ENCODE data around the gene SOD1. TPM values are rescaled to one million over a fixed set of nuclear protein-coding genes. Genes with fewer than 3 reads are reported as not detected.

Gene SOD1
- total and polyA plus RNA-seq, 2 experiments from 2014 or later = 195 to 260 TPM

DNA sequence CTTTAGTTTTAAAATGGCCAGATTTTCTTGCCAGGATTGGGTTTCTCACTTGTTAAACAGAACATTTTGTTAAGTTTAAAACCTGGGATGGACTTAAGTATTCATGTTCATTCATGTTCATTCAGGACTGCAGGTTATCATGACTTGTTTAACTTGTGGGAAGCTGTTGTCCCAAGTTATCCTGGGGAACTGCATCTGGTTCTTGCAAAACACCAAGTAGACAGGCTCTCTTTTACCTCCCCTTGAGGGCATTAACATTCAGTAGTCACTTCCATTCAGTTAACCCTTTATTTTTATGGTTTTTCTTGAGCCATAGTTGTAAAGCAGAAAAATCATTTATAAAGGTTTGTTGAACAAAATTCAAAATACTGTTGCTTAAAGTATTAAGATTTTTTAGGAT lies 8.1 kb downstream of the SOD1 start:
- Histone ChIP-seq H3K9me2 (replicated peaks; ENCODE audit: insufficient read depth) (no peaks in the 10 kb centered on the region), H3K36me3 (replicated peaks; ENCODE audit: insufficient read depth, low read depth) (no peaks in the 10 kb centered on the region), H3K27me3 (no peaks in the 10 kb centered on the region), H3K4me1 (ENCODE audit: insufficient read depth) (no peaks in the 10 kb centered on the region), H3K9me3 (ENCODE audit: low read depth) (no peaks in the 10 kb centered on the region), H3K4me3 (no peak overlapping the region), H3K4me2 (no peak overlapping the region), H3K27ac (no peak overlapping the region), H2AFZ (no peak overlapping the region), H4K20me1 (ENCODE audit: insufficient read depth, poor library complexity, severe bottlenecking) (peaks cover 10% of the 10 kb centered on the region), H3K79me2 (peaks cover 29% of the 10 kb centered on the region)
- TF ChIP-seq EZH2 (IDR thresholded peaks at IDR 0.05; ENCODE audit: borderline replicate concordance) = no peak
- no peak for DNase-seq (ENCODE audit: low spot score)

DNA sequence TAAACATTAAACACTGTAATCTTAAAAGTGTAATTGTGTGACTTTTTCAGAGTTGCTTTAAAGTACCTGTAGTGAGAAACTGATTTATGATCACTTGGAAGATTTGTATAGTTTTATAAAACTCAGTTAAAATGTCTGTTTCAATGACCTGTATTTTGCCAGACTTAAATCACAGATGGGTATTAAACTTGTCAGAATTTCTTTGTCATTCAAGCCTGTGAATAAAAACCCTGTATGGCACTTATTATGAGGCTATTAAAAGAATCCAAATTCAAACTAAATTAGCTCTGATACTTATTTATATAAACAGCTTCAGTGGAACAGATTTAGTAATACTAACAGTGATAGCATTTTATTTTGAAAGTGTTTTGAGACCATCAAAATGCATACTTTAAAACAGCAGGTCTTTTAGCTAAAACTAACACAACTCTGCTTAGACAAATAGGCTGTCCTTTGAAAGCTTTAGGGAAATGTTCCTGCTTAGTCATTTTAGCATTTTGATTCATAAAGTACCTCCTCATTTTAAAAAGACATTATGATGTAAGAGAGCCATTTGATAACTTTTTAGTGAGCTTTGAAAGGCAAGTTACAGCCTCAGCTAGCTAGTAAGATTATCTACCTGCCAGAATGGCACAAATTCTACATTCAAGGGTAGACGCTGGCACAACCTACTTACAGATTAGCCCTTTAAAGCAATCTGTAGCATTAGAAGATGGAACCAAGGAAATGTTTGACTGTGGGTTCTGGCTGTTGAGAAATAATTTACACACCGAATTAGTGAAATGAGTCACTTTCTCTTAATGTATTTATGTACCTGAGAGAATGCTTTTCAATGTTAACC lies 9.4 kb downstream of the SOD1 start:
- Histone ChIP-seq H3K36me3 (replicated peaks; ENCODE audit: insufficient read depth, low read depth) (no peaks in the 10 kb centered on the region), H3K27me3 (no peaks in the 10 kb centered on the region), H3K79me2 (peaks cover 16% of the 10 kb centered on the region), H2AFZ (no peak overlapping the region), H3K4me2 (no peak overlapping the region), H3K27ac (no peak overlapping the region), H3K4me1 (ENCODE audit: insufficient read depth) (no peaks in the 10 kb centered on the region), H3K9me2 (replicated peaks; ENCODE audit: insufficient read depth) (no peaks in the 10 kb centered on the region), H4K20me1 (ENCODE audit: insufficient read depth, poor library complexity, severe bottlenecking) (peaks cover under 1% of the 10 kb centered on the region), H3K9me3 (ENCODE audit: low read depth) (no peaks in the 10 kb centered on the region), H3K4me3 (no peak overlapping the region)
- WGBS (ENCODE audit: low lambda C conversion rate, missing lambda C conversion rate) = 79% methylated on average over 2 of the region's 2 CpGs
- DNase-seq (ENCODE audit: low spot score) = no peak
- TF ChIP-seq, protein P1, sequence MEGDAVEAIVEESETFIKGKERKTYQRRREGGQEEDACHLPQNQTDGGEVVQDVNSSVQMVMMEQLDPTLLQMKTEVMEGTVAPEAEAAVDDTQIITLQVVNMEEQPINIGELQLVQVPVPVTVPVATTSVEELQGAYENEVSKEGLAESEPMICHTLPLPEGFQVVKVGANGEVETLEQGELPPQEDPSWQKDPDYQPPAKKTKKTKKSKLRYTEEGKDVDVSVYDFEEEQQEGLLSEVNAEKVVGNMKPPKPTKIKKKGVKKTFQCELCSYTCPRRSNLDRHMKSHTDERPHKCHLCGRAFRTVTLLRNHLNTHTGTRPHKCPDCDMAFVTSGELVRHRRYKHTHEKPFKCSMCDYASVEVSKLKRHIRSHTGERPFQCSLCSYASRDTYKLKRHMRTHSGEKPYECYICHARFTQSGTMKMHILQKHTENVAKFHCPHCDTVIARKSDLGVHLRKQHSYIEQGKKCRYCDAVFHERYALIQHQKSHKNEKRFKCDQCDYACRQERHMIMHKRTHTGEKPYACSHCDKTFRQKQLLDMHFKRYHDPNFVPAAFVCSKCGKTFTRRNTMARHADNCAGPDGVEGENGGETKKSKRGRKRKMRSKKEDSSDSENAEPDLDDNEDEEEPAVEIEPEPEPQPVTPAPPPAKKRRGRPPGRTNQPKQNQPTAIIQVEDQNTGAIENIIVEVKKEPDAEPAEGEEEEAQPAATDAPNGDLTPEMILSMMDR (IDR thresholded peaks at IDR 0.05; ENCODE audit: poor library complexity) = no peak
- TF ChIP-seq EZH2 (IDR thresholded peaks at IDR 0.05; ENCODE audit: borderline replicate concordance) = no peak
- TF ChIP-seq EZH2phosphoT487 (IDR thresholded peaks at IDR 0.05; ENCODE audit: low read depth, severe bottlenecking, unreplicated experiment) = no peak

DNA sequence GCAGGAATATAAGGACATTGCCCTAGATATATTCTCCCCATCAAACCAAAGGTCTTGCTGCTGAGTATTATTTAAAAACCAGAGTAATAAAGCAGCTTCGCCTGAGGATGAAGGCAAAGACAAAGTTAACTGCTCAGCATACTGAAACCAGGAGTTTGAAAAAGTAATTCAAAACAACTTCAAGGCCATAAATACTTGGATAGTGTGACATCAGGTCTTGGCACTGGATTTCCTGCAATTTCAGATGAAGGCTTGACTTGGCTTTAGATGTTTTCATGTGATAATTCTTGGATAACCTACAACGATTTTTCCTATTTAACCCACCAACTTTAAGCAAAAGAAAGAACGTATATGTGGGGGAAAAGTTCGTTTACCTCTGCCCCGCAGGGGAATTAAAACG lies 10.6 kb downstream of the SOD1 start:
- Histone ChIP-seq H3K27ac (no peak overlapping the region), H4K20me1 (ENCODE audit: insufficient read depth, poor library complexity, severe bottlenecking) (no peaks in the 10 kb centered on the region), H3K9me3 (ENCODE audit: low read depth) (no peaks in the 10 kb centered on the region), H3K4me1 (ENCODE audit: insufficient read depth) (no peaks in the 10 kb centered on the region), H3K36me3 (replicated peaks; ENCODE audit: insufficient read depth, low read depth) (no peaks in the 10 kb centered on the region), H3K79me2 (peaks cover 7% of the 10 kb centered on the region), H3K27me3 (no peaks in the 10 kb centered on the region), H3K4me2 (no peak overlapping the region), H3K9me2 (replicated peaks; ENCODE audit: insufficient read depth) (no peaks in the 10 kb centered on the region), H2AFZ (no peak overlapping the region), H3K4me3 (no peak overlapping the region)
- WGBS (ENCODE audit: low lambda C conversion rate, missing lambda C conversion rate) = 71% methylated on average over 6 of the region's 6 CpGs
- DNase-seq (ENCODE audit: low spot score) = no peak
- TF ChIP-seq, protein P1 (IDR thresholded peaks at IDR 0.05; ENCODE audit: poor library complexity) = no peak
- no peak for TF ChIP-seq EZH2 (IDR thresholded peaks at IDR 0.05; ENCODE audit: borderline replicate concordance)
- no peak for TF ChIP-seq EZH2phosphoT487 (IDR thresholded peaks at IDR 0.05; ENCODE audit: low read depth, severe bottlenecking, unreplicated experiment)

DNA sequence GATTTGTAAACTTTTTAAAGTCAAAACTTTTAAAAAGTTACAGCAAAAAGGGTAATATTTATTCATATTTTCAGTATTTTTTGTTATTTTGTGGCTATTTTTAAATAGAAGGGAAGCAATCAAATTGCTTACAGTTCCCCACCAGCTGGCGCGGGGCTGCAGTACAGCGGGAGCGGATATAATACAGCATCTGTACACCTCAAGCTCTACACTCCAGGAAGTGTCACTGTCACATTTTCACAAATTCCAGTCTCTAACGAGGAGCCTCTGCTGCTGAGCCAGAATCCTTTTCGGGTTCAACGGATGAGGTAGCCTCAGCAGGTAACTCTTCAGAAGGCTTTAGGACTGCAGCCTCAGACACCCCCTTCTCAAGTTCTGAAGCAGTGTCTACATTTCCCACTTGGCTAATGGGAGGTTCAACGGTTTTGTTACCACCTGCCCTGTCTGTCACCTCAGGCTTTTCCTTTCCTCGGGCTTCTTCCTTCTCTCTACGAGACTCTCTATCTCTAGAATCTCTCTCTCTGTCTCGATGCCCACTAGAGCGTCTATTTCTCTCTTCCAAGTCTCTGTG lies 11.7 kb downstream of the SOD1 start:
- Histone ChIP-seq H3K79me2 (no peaks in the 10 kb centered on the region), H2AFZ (no peak overlapping the region), H4K20me1 (ENCODE audit: insufficient read depth, poor library complexity, severe bottlenecking) (no peaks in the 10 kb centered on the region), H3K9me3 (ENCODE audit: low read depth) (no peaks in the 10 kb centered on the region), H3K9me2 (replicated peaks; ENCODE audit: insufficient read depth) (no peaks in the 10 kb centered on the region), H3K4me1 (ENCODE audit: insufficient read depth) (no peaks in the 10 kb centered on the region), H3K36me3 (replicated peaks; ENCODE audit: insufficient read depth, low read depth) (no peaks in the 10 kb centered on the region), H3K27me3 (no peaks in the 10 kb centered on the region), H3K27ac (no peak overlapping the region), H3K4me2 (no peak overlapping the region), H3K4me3 (no peak overlapping the region)
- DNase-seq (ENCODE audit: low spot score) = no peak
- TF ChIP-seq, protein P1 (IDR thresholded peaks at IDR 0.05; ENCODE audit: poor library complexity) = no peak
- TF ChIP-seq EZH2 (IDR thresholded peaks at IDR 0.05; ENCODE audit: borderline replicate concordance) (no peak), EZH2phosphoT487 (IDR thresholded peaks at IDR 0.05; ENCODE audit: low read depth, severe bottlenecking, unreplicated experiment) (no peak)
- 91% methylated on average over 12 of the region's 12 CpGs for WGBS (ENCODE audit: low lambda C conversion rate, missing lambda C conversion rate)
